Uterus (tissue), 2 donors: ENCODE data around the gene LUZP4.

ENCODE experiments used
- POLR2A ChIP-seq, 2 donors: fragments of 450-650 bp; IDR thresholded peaks; one replicate each; pipeline ENCODE4 v1.6.1; 2016; ENCODE audit warnings: antibody characterized with exemption in 2 of 2, mild to moderate bottlenecking in 1 of 2, moderate library complexity in 1 of 2
- TF ChIP-seq, protein P1 (sequence below), 4 experiments: fragments of 200-600 bp in 2 of 4; fragments of 450-650 bp in 2 of 4; sonication (generic) in 2 of 4; IDR thresholded peaks; one replicate each; pipeline ENCODE4 v1.5.1; 2016 to 2019; ENCODE audit warnings: antibody characterized with exemption in 4 of 4, mild to moderate bottlenecking in 2 of 4, moderate library complexity in 1 of 4

GRCh38 chrX:115259238-115259875 is 30.2 kb upstream of the LUZP4 start:
- TF ChIP-seq, protein P1, sequence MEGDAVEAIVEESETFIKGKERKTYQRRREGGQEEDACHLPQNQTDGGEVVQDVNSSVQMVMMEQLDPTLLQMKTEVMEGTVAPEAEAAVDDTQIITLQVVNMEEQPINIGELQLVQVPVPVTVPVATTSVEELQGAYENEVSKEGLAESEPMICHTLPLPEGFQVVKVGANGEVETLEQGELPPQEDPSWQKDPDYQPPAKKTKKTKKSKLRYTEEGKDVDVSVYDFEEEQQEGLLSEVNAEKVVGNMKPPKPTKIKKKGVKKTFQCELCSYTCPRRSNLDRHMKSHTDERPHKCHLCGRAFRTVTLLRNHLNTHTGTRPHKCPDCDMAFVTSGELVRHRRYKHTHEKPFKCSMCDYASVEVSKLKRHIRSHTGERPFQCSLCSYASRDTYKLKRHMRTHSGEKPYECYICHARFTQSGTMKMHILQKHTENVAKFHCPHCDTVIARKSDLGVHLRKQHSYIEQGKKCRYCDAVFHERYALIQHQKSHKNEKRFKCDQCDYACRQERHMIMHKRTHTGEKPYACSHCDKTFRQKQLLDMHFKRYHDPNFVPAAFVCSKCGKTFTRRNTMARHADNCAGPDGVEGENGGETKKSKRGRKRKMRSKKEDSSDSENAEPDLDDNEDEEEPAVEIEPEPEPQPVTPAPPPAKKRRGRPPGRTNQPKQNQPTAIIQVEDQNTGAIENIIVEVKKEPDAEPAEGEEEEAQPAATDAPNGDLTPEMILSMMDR (IDR thresholded peaks at IDR 0.05) = no peak
- TF ChIP-seq POLR2A (IDR thresholded peaks at IDR 0.05) = no peak
